Mammary epithelial cell (primary cell): ENCODE data around the gene IQSEC3.

Experiments used
- CTCF ChIP-seq, 2 donors: IDR thresholded peaks in 1 of 2; conservative IDR thresholded peaks in 1 of 2; 2 replicates each; pipeline ENCODE4 v1.5.1; 2011 to 2012; ENCODE audit warnings: inconsistent platforms in 2 of 2, low read length in 2 of 2, mild to moderate bottlenecking in 2 of 2, control low read depth in 1 of 2, low read depth in 1 of 2; ENCODE audit not compliant: insufficient read depth in 1 of 2; ENCODE audit errors: extremely low read depth in 1 of 2
- EZH2 ChIP-seq: IDR thresholded peaks from 2 replicates; pipeline ENCODE4 v1.6.1; 2012; ENCODE audit warnings: low read length, inconsistent platforms, borderline replicate concordance

DNA sequence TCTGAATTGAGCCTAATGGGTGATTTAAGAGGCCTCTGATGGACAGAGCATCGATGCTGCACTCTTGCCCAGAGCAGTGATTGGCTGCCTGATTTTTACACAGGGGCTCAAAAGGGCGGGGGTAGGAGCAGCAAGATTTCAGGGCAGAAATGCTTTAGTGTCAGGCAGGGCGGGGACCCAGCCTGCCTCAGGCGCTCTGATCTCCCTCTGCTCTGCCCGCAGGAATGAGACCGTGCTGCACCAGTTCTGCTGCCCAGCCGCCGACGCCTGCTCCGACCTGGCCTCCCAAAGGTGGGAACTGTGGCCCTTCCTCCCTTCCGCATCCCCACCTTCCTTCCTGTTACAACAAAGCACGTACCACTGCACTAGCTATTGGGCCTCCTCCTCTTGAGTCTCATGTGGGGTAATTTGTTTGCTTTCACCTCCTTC lies 32.4 kb downstream of the IQSEC3 start:
- TF ChIP-seq CTCF (conservative IDR thresholded peaks at IDR 0.05 in 1 of 2, IDR thresholded peaks at IDR 0.05 in 1 of 2; ENCODE audit: extremely low read depth in 1 of 2, insufficient read depth in 1 of 2, low read depth in 1 of 2, low read length in 2 of 2) (no peak), EZH2 (no peak)
